H9 (cell line): ENCODE measurements around the gene MPZL3. TPM values are rescaled to one million over a fixed set of nuclear protein-coding genes. Genes with fewer than 3 reads are reported as not detected.

Experiments
- DNase-seq: peaks from one replicate; pipeline ENCODE4 v3.0.0-alpha.2; 2017
- H2AFZ ChIP-seq: one replicate; pipeline ENCODE4 v1.6.1; 2013; ENCODE audit warnings: mild to moderate bottlenecking, low read length, control low read depth, moderate library complexity
- H2AK5ac ChIP-seq: 2 replicates; pipeline ENCODE4 v1.6.1; 2013; ENCODE audit warnings: low read length, control low read depth, mixed read lengths; ENCODE audit not compliant: insufficient read length
- H2BK120ac ChIP-seq: one replicate; pipeline ENCODE4 v1.6.1; 2013; ENCODE audit warnings: low read depth, mild to moderate bottlenecking, low read length, control low read depth, inconsistent platforms; ENCODE audit not compliant: poor library complexity, severe bottlenecking
- H2BK12ac ChIP-seq: 2 replicates; pipeline ENCODE4 v1.6.1; 2013; ENCODE audit warnings: low read length, control low read depth, mixed read lengths, low read depth; ENCODE audit not compliant: insufficient read length
- H2BK15ac ChIP-seq: 2 replicates; pipeline ENCODE4 v1.6.1; 2013; ENCODE audit warnings: low read depth, low read length, control low read depth
- H2BK20ac ChIP-seq: one replicate; pipeline ENCODE4 v1.6.1; 2013; ENCODE audit warnings: low read depth, mild to moderate bottlenecking, low read length, control low read depth, inconsistent platforms; ENCODE audit not compliant: poor library complexity, severe bottlenecking
- H2BK5ac ChIP-seq: 2 replicates; pipeline ENCODE4 v1.6.1; 2013; ENCODE audit warnings: low read length, control low read depth, mixed read lengths; ENCODE audit not compliant: insufficient read length
- H3K14ac ChIP-seq: 2 replicates; pipeline ENCODE4 v1.6.1; 2013; ENCODE audit warnings: low read length, control low read depth; ENCODE audit not compliant: insufficient read depth
- H3K18ac ChIP-seq: 2 replicates; pipeline ENCODE4 v1.6.1; 2013; ENCODE audit warnings: low read depth, mild to moderate bottlenecking, mixed read lengths, low read length, control low read depth; ENCODE audit not compliant: insufficient read length
- H3K23ac ChIP-seq: 2 replicates; pipeline ENCODE4 v1.6.1; 2013; ENCODE audit warnings: low read length, control low read depth, mixed read lengths, low read depth; ENCODE audit not compliant: insufficient read length
- H3K23me2 ChIP-seq: 2 replicates; pipeline ENCODE4 v1.6.1; 2013; ENCODE audit warnings: low read depth, mild to moderate bottlenecking, mixed read lengths, low read length, control low read depth; ENCODE audit not compliant: insufficient read length, poor library complexity, severe bottlenecking
- H3K27ac ChIP-seq: 2 replicates; pipeline ENCODE4 v1.5.1; 2013; ENCODE audit warnings: low read length, control low read depth, mixed read lengths, low read depth; ENCODE audit not compliant: insufficient read length
- H3K27me3 ChIP-seq: 2 replicates; pipeline ENCODE4 v1.6.1; 2013; ENCODE audit warnings: low read length, control low read depth, inconsistent platforms; ENCODE audit not compliant: insufficient read depth
- H3K4ac ChIP-seq: 2 replicates; pipeline ENCODE4 v1.6.1; 2013; ENCODE audit warnings: low read depth, mild to moderate bottlenecking, control low read depth, inconsistent platforms, low read length, moderate library complexity
- H3K4me1 ChIP-seq: 2 replicates; pipeline ENCODE4 v1.6.1; 2013; ENCODE audit warnings: low read length, control low read depth, inconsistent platforms; ENCODE audit not compliant: insufficient read depth
- H3K4me2 ChIP-seq: 2 replicates; pipeline ENCODE4 v1.6.1; 2013; ENCODE audit warnings: low read length, control low read depth, mixed read lengths; ENCODE audit not compliant: insufficient read length, insufficient read depth
- H3K56ac ChIP-seq: 2 replicates; pipeline ENCODE4 v1.6.1; 2013; ENCODE audit warnings: low read depth, mild to moderate bottlenecking, mixed read lengths, low read length, control low read depth; ENCODE audit not compliant: insufficient read length
- H3K79me1 ChIP-seq: 2 replicates; pipeline ENCODE4 v1.6.1; 2013; ENCODE audit warnings: low read depth, mild to moderate bottlenecking, moderate library complexity, low read length, control low read depth, inconsistent platforms; ENCODE audit not compliant: insufficient read depth, poor library complexity, severe bottlenecking
- H3K79me2 ChIP-seq: 2 replicates; pipeline ENCODE4 v1.6.1; 2013; ENCODE audit warnings: low read length, control low read depth, inconsistent platforms; ENCODE audit not compliant: insufficient read depth
- H3K9ac ChIP-seq: 2 replicates; pipeline ENCODE4 v1.6.1; 2013; ENCODE audit warnings: low read length, control low read depth, mixed read lengths; ENCODE audit not compliant: insufficient read length; ENCODE audit errors: extremely low read depth
- H3K9me3 ChIP-seq: one replicate; pipeline ENCODE4 v1.6.1; 2013; ENCODE audit warnings: low read depth, low read length, inconsistent platforms; ENCODE audit not compliant: control insufficient read depth
- H3T11ph ChIP-seq: one replicate; pipeline ENCODE4 v1.6.1; 2013; ENCODE audit warnings: mild to moderate bottlenecking, low read length, control low read depth, inconsistent platforms
- H4K20me1 ChIP-seq: one replicate; pipeline ENCODE4 v1.6.1; 2013; ENCODE audit not compliant: control insufficient read depth, insufficient read length, insufficient read depth
- H4K5ac ChIP-seq: 2 replicates; pipeline ENCODE4 v1.6.1; 2013; ENCODE audit warnings: low read depth, mild to moderate bottlenecking, mixed read lengths, low read length, control low read depth; ENCODE audit not compliant: insufficient read length
- H4K8ac ChIP-seq: replicated peaks from 2 replicates; pipeline ENCODE4 v1.6.1; 2013; ENCODE audit warnings: low read length, control low read depth, mixed read lengths, low read depth; ENCODE audit not compliant: insufficient read length
- H4K91ac ChIP-seq: 2 replicates; pipeline ENCODE4 v1.6.1; 2013; ENCODE audit warnings: low read depth, mild to moderate bottlenecking, moderate library complexity, mixed read lengths, low read length, control low read depth; ENCODE audit not compliant: insufficient read length
- H3K27ac Mint-ChIP-seq, 3 experiments: 2 replicates in 2 of 3; 3 replicates in 1 of 3; pipeline ENCODE4 v1.8.0; 2020 to 2021; ENCODE audit warnings: mixed read lengths in 3 of 3, mild to moderate bottlenecking in 1 of 3, moderate library complexity in 1 of 3
- H3K27me3 Mint-ChIP-seq: 2 replicates; pipeline ENCODE4 v1.8.0; 2021; ENCODE audit warnings: low read depth, mild to moderate bottlenecking, moderate library complexity, mixed read lengths
- H3K36me3 Mint-ChIP-seq, 3 experiments: 2 replicates in 2 of 3; 3 replicates in 1 of 3; pipeline ENCODE4 v1.8.0; 2020 to 2021; ENCODE audit warnings: low read depth in 3 of 3, mixed read lengths in 3 of 3; ENCODE audit not compliant: insufficient read depth in 1 of 3
- H3K4me1 Mint-ChIP-seq, 2 experiments: 2 replicates each; pipeline ENCODE4 v1.8.0; 2020; ENCODE audit warnings: mixed read lengths in 2 of 2
- H3K4me3 Mint-ChIP-seq, 2 experiments: 2 replicates in 1 of 2; 3 replicates in 1 of 2; pipeline ENCODE4 v1.8.0; 2020 to 2021; ENCODE audit warnings: mild to moderate bottlenecking in 2 of 2, mixed read lengths in 2 of 2, moderate library complexity in 1 of 2
- H3K9me3 Mint-ChIP-seq, 2 experiments: 2 replicates in 1 of 2; 3 replicates in 1 of 2; pipeline ENCODE4 v1.8.0; 2020; ENCODE audit warnings: mild to moderate bottlenecking in 2 of 2, mixed read lengths in 2 of 2, moderate library complexity in 1 of 2
- CTCF ChIP-seq: fragments of 200-600 bp; sonication (generic); conservative IDR thresholded peaks from 3 replicates; pipeline ENCODE4 v1.8.0; 2021; ENCODE audit warnings: antibody characterized with exemption, mild to moderate bottlenecking
- WGBS: extraction: QIAGEN DNeasy Blood & Tissue Kit; methylation state at CpG from one replicate; pipeline ENCODE4 v1.1.7; 2013; ENCODE audit warnings: missing lambda C conversion rate, low lambda C conversion rate, mixed read lengths; ENCODE audit not compliant: insufficient read length; ENCODE audit errors: extremely low coverage; 5-methylcytosine and 5-hydroxymethylcytosine counted together
- total RNA-seq: library from RNA; stranded (reverse); gene quantifications from 2 replicates; pipeline ENCODE4 v1.2.1, GENCODE V29; 2021

Gene MPZL3
- total RNA-seq, 1 experiment from 2014 or later, result 2.6 TPM

- H4K8ac ChIP-seq, result no peak overlapping the region
- no peaks in the 10 kb centered on the region for H3K79me2 ChIP-seq
- H2BK20ac ChIP-seq, result no peak overlapping the region
- H3K14ac ChIP-seq, result no peak overlapping the region
- no peak overlapping the region for H3K18ac ChIP-seq
- H4K91ac ChIP-seq, result no peak overlapping the region
- H3K9me3 Mint-ChIP-seq, result peaks cover 0 to 6% of the 10 kb centered on the region in 2 experiments; a peak in 3 of 5 replicates
- H4K20me1 ChIP-seq, result no peaks in the 10 kb centered on the region
- H3K79me1 ChIP-seq, result no peaks in the 10 kb centered on the region
- peaks cover 21 to 22% of the 10 kb centered on the region in 2 experiments for H3K4me1 Mint-ChIP-seq
- no peak overlapping the region for H3K4me2 ChIP-seq
- H4K5ac ChIP-seq, result no peak overlapping the region
- H3K36me3 Mint-ChIP-seq, result peaks cover 0 to 6% (median 0%) of the 10 kb centered on the region in 3 experiments; a peak in 3 of 7 replicates
- H2BK5ac ChIP-seq, result no peak overlapping the region
- no peak overlapping the region for H3K4me3 Mint-ChIP-seq
- no peak overlapping the region for H2BK15ac ChIP-seq
- peaks cover 16% of the 10 kb centered on the region for H3K27me3 Mint-ChIP-seq
- WGBS, result no CpG with 5 or more reads among the region's 3 CpGs
- peaks cover 11% of the 10 kb centered on the region; the same call in 1 of the 2 replicates for H3K4me1 ChIP-seq
- H3K27ac Mint-ChIP-seq, result no peak overlapping the region
- no peak overlapping the region for H2BK12ac ChIP-seq
- H2AFZ ChIP-seq, result no peak overlapping the region
- no peak overlapping the region for H3K27ac ChIP-seq
- H3K9ac ChIP-seq, result no peak overlapping the region
- DNase-seq, result no peak
- H3K27me3 ChIP-seq, result no peaks in the 10 kb centered on the region
- no peaks in the 10 kb centered on the region for H3K9me3 ChIP-seq
- no peak for TF ChIP-seq CTCF
- H3K23ac ChIP-seq, result no peak overlapping the region
- H3K56ac ChIP-seq, result no peak overlapping the region
- H2AK5ac ChIP-seq, result no peak overlapping the region
- H3T11ph ChIP-seq, result no peak overlapping the region
- no peaks in the 10 kb centered on the region for H3K23me2 ChIP-seq
- H3K4ac ChIP-seq, result no peak overlapping the region
- H2BK120ac ChIP-seq, result no peak overlapping the region
Observed at GRCh38 chr11:118217575-118217974, 34.6 kb downstream of the MPZL3 start.
